ENCODE results near the gene TMEM217.

Gene TMEM217

DNA sequence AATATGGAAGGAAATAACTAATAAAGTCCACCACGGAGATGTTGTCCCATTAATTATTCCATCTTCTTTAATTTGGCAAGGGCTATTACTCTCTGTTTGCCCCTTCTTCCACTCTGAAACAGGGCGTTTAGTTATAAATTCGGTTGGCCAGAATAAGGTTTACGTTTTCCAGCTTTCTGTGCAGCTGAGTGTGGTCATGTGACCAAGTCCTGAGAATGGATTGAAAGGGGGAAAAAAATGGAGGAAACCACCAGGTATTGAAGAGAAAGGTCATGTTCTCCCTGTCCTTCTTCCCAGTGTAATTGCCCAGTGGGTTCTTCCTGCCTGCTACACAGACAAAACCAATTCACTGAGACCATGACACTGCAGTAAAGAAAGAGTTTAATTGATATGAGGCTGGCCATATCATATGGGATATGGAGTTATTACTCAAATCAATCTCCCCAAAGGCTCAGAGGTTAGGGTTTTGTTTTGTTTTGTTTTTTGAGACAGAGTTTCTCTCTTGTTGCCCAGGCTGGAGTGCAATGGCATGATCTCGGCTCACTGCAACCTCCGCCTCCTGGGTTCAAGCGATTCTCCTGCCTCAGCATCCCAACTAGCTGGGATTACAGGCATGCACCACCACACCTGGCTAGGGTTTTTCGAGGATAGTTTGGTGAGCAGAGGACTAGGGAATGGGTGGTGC is 14.7 kb downstream of the TMEM217 start:
- no peak for DNase-seq

- DNase-seq = no peak
Measured at GRCh38 chr6:37242429-37243052, 15.4 kb downstream of the TMEM217 start.

- DNase-seq = no peak
Measured at GRCh38 chr6:37241775-37242428, 16.0 kb downstream of the TMEM217 start.

GRCh38 chr6:37241131-37241530 is 16.8 kb downstream of the TMEM217 start:
- no peak for DNase-seq

- DNase-seq = peak; percentile 85
Measured at GRCh38 chr6:37239950-37240713, 17.8 kb downstream of the TMEM217 start.

- no peak for DNase-seq
Measured at GRCh38 chr6:37239526-37239925, 18.4 kb downstream of the TMEM217 start.

- DNase-seq = no peak
Measured at GRCh38 chr6:37238381-37238780, 19.6 kb downstream of the TMEM217 start.

GRCh38 chr6:37237789-37238188 is 20.2 kb downstream of the TMEM217 start:
- no peak for DNase-seq

- DNase-seq = no peak
Measured at GRCh38 chr6:37236921-37237320, 21.0 kb downstream of the TMEM217 start.

- DNase-seq = no peak
Measured at GRCh38 chr6:37233541-37233940, 24.4 kb downstream of the TMEM217 start.

GRCh38 chr6:37232430-37233017 is 25.4 kb downstream of the TMEM217 start:
- DNase-seq = no peak

DNA sequence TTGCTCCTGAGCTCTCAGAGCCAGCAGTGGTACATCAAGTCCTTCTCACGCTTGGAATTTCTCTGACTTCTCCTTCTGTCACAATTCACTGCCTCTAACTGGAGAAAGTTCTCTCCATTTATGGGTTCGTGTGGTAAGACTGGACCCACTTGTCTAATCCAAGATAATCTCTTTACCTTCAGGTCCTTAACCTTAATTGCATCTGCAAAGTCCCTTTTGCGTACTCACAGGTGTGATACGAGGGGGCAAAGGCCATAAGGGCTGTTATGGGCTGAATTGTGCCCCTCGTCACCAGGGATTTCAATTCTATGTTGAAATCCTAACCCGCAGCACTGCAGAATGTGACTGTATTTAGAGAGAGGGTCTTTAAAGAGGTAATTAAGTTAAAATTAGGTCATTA is 27.8 kb downstream of the TMEM217 start:
- DNase-seq = no peak

- no peak for DNase-seq
Measured at GRCh38 chr6:37225350-37226169, 32.4 kb downstream of the TMEM217 start.

GRCh38 chr6:37222992-37223391 is 35.0 kb downstream of the TMEM217 start:
- no peak for DNase-seq

GRCh38 chr6:37222125-37222967 is 35.6 kb downstream of the TMEM217 start:
- DNase-seq = peak; percentile 90

GRCh38 chr6:37221585-37222124 is 36.3 kb downstream of the TMEM217 start:
- no peak for DNase-seq

GRCh38 chr6:37218511-37218910 is 39.4 kb downstream of the TMEM217 start:
- DNase-seq = no peak

DNA sequence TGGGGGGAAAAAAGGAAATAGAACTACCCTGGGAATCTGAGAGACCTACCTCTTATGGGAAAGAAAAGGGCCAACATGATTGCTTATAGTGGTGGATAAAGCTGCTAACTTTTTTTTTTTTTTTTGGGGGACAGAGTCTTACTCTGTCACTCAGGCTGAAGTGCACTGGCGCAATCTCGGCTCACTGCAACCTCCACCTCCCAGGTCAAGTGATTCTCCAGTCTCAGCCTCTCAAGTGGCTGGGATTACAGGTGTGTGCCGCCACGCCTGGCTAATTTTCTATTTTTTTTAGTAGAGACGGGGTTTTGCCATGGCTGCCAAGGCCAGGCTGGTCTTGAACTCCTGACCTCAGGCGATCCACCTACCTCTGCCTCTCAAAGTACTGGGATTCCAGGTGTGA is 39.9 kb downstream of the TMEM217 start:
- DNase-seq = no peak

DNA sequence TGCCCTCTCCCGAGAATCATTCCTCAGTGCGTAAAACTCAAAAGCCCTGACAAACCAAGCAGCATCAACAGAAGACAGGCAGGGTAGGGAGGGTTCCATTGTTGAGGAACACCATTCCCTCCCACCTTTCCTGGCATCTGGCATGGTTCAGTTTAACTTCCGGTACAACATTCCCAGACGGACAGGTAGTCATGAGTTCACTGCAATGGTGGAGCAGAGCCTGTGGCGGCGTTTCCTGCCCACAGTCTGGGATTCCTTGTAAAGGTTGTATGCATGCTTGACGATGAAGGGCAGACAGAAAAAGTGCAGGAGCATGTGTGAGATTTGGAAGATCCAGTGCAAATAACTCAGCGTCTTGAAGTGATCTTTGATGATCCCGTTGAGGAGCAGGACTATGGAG is 45.7 kb downstream of the TMEM217 start:
- no peak for DNase-seq

GRCh38 chr6:37210313-37210968 is 47.5 kb downstream of the TMEM217 start:
- peak; percentile 76 for DNase-seq

All from NCI-H1092 (cell line).